Activated T-helper 1 cell treated with anti-CD3 and anti-CD28 coated beads, Interleukin-12 subunit alpha, Interleukin-12 subunit beta, Interleukin-2, Interleukin-4 antibody, amounts not matched to agents 30 ng/mL and 10 ng/mL and 1 ng/mL, durations not matched to agents 14 hours and 24 hours and 36 hours (primary cell): ENCODE data around the gene PDE8B. TPM values are rescaled to one million over a fixed set of nuclear protein-coding genes. Genes with fewer than 3 reads are reported as not detected.
A peak's percentile ranks its signal among the peaks of the same experiment; 100 is the strongest.

Experiments used
- DNase-seq: peaks from one replicate; pipeline ENCODE4 v3.0.0; 2021; ENCODE audit warnings: low spot score
- H3K27ac Mint-ChIP-seq: one replicate; pipeline ENCODE4 v1.8.0; 2021; ENCODE audit warnings: mild to moderate bottlenecking, mixed read lengths
- H3K27me3 Mint-ChIP-seq: one replicate; pipeline ENCODE4 v1.8.0; 2022; ENCODE audit warnings: mild to moderate bottlenecking, moderate library complexity, mixed read lengths; ENCODE audit not compliant: insufficient read depth
- H3K36me3 Mint-ChIP-seq: one replicate; pipeline ENCODE4 v1.8.0; 2021; ENCODE audit warnings: low read depth, mixed read lengths
- H3K4me1 Mint-ChIP-seq: one replicate; pipeline ENCODE4 v1.8.0; 2021; ENCODE audit warnings: low read depth, mixed read lengths
- H3K4me3 Mint-ChIP-seq: one replicate; pipeline ENCODE4 v1.8.0; 2021; ENCODE audit warnings: mild to moderate bottlenecking, moderate library complexity, mixed read lengths
- H3K9me3 Mint-ChIP-seq: one replicate; pipeline ENCODE4 v1.8.0; 2021; ENCODE audit warnings: mixed read lengths
- intact Hi-C: fragments of 100-400 bp; cut with micrococcal nuclease; formaldehyde crosslinking; loops from one replicate; pipeline ENCODE4 v1.15.1; 2024
- total RNA-seq: library from RNA; stranded (reverse); gene quantifications from 2 replicates; pipeline ENCODE4 v1.2.3, GENCODE V29; 2022

Gene PDE8B, protein sequence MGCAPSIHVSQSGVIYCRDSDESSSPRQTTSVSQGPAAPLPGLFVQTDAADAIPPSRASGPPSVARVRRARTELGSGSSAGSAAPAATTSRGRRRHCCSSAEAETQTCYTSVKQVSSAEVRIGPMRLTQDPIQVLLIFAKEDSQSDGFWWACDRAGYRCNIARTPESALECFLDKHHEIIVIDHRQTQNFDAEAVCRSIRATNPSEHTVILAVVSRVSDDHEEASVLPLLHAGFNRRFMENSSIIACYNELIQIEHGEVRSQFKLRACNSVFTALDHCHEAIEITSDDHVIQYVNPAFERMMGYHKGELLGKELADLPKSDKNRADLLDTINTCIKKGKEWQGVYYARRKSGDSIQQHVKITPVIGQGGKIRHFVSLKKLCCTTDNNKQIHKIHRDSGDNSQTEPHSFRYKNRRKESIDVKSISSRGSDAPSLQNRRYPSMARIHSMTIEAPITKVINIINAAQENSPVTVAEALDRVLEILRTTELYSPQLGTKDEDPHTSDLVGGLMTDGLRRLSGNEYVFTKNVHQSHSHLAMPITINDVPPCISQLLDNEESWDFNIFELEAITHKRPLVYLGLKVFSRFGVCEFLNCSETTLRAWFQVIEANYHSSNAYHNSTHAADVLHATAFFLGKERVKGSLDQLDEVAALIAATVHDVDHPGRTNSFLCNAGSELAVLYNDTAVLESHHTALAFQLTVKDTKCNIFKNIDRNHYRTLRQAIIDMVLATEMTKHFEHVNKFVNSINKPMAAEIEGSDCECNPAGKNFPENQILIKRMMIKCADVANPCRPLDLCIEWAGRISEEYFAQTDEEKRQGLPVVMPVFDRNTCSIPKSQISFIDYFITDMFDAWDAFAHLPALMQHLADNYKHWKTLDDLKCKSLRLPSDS
- 0.07 and 0.16 TPM in 2 replicates for total RNA-seq

- Mint-ChIP-seq H3K4me1 (peaks cover 6% of the 10 kb centered on the region), H3K27me3 (peaks cover 58% of the 10 kb centered on the region), H3K27ac (no peak within 1 kb of the TSS), H3K36me3 (peaks cover 7% of the 10 kb centered on the region), H3K4me3 (peak within 1 kb of the TSS; percentile 83), H3K9me3 (no peaks in the 10 kb centered on the region)
- intact Hi-C loops, result no loop called here
- no peak for DNase-seq
Observed at GRCh38 chr5:77210091-77210963, at the start of gene PDE8B. Gene PDE8B (plus strand): TSS chr5:77210680. CDS start chr5:77210926, 246 bp downstream.

GRCh38 chr5:77163453-77163852, 47.0 kb upstream of the PDE8B start:
- Mint-ChIP-seq H3K4me1 (no peaks in the 10 kb centered on the region), H3K4me3 (no peak overlapping the region), H3K27me3 (peaks cover 2% of the 10 kb centered on the region), H3K36me3 (no peaks in the 10 kb centered on the region), H3K27ac (no peak overlapping the region), H3K9me3 (no peaks in the 10 kb centered on the region)
- intact Hi-C loops, result no loop called here
- no peak for DNase-seq

DNA sequence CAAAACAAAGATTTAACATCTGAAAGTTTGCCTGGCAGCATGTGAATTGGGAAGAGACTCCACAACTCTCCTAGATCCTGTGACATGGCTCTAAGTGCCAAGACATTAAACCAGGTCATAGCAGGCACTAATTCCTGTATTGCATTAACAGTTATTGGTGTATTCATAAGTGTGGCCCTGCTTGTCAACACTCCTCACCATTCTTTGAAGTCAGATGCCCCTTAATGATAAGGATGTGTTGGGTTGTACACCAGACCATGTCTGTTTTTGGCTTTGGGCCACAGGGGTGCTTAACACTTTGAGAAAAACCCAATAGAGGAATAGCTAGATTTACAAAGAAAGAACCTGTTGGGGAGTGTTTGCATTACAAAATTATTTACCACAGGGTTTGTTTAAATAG, 43.4 kb upstream of the PDE8B start:
- Mint-ChIP-seq H3K27ac (no peak overlapping the region), H3K9me3 (no peaks in the 10 kb centered on the region), H3K4me1 (no peaks in the 10 kb centered on the region), H3K4me3 (no peak overlapping the region), H3K27me3 (peaks cover 6% of the 10 kb centered on the region), H3K36me3 (no peaks in the 10 kb centered on the region)
- intact Hi-C loops, result no loop called here
- DNase-seq, result no peak

DNA sequence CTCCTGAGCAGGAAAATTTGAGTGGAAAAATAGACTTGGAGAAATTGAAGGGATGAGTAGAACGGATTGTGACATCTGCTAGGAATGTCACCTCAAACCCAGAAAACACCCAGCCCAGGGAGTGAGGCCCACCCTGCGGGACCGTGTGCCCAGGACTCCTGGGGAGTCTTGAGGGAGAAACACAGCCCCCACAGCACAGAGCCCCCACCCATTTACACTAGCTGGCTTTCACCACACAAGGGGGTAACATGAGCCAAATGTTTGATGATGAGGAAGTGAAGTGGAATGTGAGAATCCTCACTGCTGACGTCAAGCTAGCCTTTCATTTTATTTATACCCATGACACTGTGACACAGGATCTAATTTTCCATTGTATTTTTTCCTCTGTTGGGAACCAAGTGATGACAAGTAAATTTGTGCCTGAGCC, 42.8 kb upstream of the PDE8B start:
- intact Hi-C loops, result no loop called here
- H3K27me3 Mint-ChIP-seq, result peaks cover 10% of the 10 kb centered on the region
- no peak overlapping the region for H3K27ac Mint-ChIP-seq
- no peaks in the 10 kb centered on the region for H3K4me1 Mint-ChIP-seq
- no peaks in the 10 kb centered on the region for H3K9me3 Mint-ChIP-seq
- no peaks in the 10 kb centered on the region for H3K36me3 Mint-ChIP-seq
- no peak overlapping the region for H3K4me3 Mint-ChIP-seq
- DNase-seq, result no peak

DNA sequence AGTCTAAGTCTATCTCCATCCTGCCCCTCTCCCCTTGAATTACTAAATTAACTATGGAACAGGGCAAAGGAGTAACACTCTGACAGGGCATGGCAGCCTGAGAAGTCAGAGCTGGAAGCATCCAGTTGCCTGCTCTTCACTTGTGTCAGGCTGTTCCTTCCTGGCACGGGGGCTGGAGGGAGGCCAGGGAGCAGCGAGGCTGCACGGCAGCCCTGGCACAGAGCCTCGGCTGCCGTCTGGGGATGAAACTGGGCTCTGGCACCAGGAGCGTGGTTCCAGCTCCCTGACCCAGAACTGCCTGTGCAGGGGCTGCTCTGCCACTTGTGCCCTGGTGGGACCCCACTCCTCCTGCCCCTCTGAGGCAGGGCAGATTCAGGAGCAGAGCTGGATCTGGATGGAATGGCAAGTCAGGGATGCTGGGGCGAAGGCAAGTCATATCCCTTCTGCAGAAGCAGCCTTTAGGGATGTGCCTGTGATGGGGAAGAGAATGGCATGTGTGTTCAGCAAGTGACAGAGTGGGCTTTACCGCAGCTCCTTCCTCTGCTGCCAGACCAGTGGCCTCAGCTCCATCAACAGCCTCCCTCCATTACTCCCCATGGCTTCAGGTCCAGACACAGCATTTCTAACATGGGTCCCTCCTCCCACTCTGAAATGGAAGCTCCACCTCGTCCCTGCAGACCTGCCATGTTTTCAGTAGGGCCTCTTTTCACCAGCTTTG, 42.2 kb upstream of the PDE8B start:
- Mint-ChIP-seq H3K9me3 (no peaks in the 10 kb centered on the region), H3K36me3 (no peaks in the 10 kb centered on the region), H3K27ac (no peak overlapping the region), H3K27me3 (peaks cover 10% of the 10 kb centered on the region), H3K4me1 (no peaks in the 10 kb centered on the region), H3K4me3 (no peak overlapping the region)
- DNase-seq, result no peak
- intact Hi-C loops, result no loop called here

GRCh38 chr5:77168879-77169244, 41.6 kb upstream of the PDE8B start:
- H3K9me3 Mint-ChIP-seq, result no peaks in the 10 kb centered on the region

DNA sequence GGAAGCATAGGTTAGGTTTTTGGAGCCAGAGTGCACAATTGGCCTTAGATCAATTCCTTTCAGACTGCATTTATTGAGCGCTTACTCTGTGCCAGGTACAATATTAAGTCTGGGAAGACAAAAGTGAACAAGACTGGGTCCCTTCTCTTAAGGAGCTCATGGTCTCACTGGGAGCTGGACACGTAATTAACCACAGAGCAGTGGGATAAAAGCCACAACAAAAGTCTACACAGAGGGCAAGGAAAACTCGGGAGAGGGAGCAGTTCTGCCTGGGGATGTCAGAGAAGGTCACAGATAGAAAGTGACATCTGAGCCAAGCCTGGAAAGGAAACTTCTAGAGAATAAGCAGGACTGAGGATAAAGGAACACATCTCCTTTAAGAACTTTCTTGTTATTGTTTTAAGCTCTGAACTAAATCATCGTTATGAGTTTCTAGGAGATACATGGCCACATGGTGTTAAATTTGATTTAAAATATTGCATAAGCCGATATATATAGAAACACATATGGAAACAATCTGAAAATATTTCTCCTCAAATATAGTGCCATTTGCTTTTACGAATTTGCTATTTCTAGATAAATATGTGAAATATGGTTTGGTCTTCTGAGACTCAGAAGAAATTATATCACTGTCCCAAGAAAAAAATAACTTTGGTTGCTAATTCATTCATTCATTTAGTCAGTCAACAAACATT, 40.1 kb upstream of the PDE8B start:
- Mint-ChIP-seq H3K27ac (no peak overlapping the region), H3K4me3 (no peak overlapping the region), H3K4me1 (no peaks in the 10 kb centered on the region), H3K9me3 (no peaks in the 10 kb centered on the region), H3K27me3 (peaks cover 10% of the 10 kb centered on the region), H3K36me3 (no peaks in the 10 kb centered on the region)
- DNase-seq, result no peak
- intact Hi-C loops, result no loop called here

More at GRCh38 chr5:77168879-77169244, 41.6 kb upstream of the PDE8B start:
- intact Hi-C loops, result no loop called here
- Mint-ChIP-seq H3K4me3 (no peak overlapping the region), H3K27ac (no peak overlapping the region), H3K36me3 (no peaks in the 10 kb centered on the region), H3K27me3 (peaks cover 10% of the 10 kb centered on the region), H3K4me1 (no peaks in the 10 kb centered on the region)
- DNase-seq, result no peak

GRCh38 chr5:77171141-77171910, 39.2 kb upstream of the PDE8B start:
- intact Hi-C loops, result no loop called here
- Mint-ChIP-seq H3K4me1 (no peaks in the 10 kb centered on the region), H3K27ac (no peak overlapping the region), H3K36me3 (no peaks in the 10 kb centered on the region), H3K9me3 (no peaks in the 10 kb centered on the region), H3K27me3 (peaks cover 10% of the 10 kb centered on the region), H3K4me3 (no peak overlapping the region)
- no peak for DNase-seq

DNA sequence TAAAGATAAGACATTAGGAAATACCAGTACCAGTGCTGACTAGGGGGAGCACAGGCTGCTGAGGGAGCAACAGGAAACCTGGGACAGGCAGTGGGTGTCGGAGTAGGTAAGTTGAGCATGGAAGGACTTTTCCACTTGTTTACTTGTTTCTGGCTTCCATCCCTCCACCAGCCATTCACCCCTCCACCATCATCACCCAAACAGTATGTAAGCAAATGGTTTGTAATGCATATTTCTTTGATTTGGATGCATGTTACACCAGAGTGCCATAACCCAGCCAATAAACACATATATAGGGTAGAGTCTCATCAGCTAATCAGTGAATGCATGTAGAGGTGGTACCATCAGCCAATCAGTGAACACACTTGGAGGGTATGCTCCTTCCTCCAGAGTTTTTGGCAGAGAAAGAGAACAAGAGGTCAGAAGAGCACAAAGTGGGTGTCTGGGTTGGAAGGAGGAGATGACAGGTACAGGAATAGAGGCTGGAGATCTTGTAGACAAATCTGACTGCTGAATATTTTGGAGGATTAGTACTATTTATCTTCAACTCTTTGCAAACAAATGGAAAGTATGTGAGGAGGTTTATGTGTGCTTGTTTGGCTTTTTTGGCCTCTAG, 37.7 kb upstream of the PDE8B start:
- H3K9me3 Mint-ChIP-seq, result no peaks in the 10 kb centered on the region
- H3K27ac Mint-ChIP-seq, result no peak overlapping the region
- intact Hi-C loops, result no loop called here
- H3K36me3 Mint-ChIP-seq, result no peaks in the 10 kb centered on the region
- H3K4me1 Mint-ChIP-seq, result no peaks in the 10 kb centered on the region
- no peak overlapping the region for H3K4me3 Mint-ChIP-seq
- H3K27me3 Mint-ChIP-seq, result peaks cover 10% of the 10 kb centered on the region
- DNase-seq, result no peak

GRCh38 chr5:77174526-77174925, 36.0 kb upstream of the PDE8B start:
- intact Hi-C loops, result no loop called here
- peaks cover 22% of the 10 kb centered on the region for H3K27me3 Mint-ChIP-seq
- no peak for DNase-seq
- H3K36me3 Mint-ChIP-seq, result no peaks in the 10 kb centered on the region
- no peaks in the 10 kb centered on the region for H3K4me1 Mint-ChIP-seq
- H3K27ac Mint-ChIP-seq, result no peak overlapping the region
- H3K9me3 Mint-ChIP-seq, result no peaks in the 10 kb centered on the region
- H3K4me3 Mint-ChIP-seq, result no peak overlapping the region

DNA sequence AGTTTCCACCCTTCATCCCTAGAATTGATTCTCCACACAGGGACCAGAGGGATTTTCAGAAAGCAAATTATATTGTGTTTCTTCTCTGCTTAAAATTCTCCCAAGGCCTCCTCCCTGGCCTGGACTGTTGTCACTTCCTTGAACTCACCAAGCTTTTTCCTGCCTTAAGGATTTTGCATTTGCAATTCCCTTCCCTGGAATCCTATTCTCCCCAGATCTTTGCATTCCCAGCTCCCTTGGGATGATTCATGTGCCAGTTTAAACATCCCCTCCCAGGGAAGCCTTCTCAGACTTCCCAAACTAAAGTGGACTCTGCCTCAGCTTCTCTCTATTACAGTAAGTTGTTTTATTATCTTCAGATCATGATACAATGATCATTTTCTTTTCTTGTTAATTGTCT, 35.2 kb upstream of the PDE8B start:
- Mint-ChIP-seq H3K27me3 (peaks cover 26% of the 10 kb centered on the region), H3K4me1 (no peaks in the 10 kb centered on the region), H3K9me3 (no peaks in the 10 kb centered on the region), H3K4me3 (no peak overlapping the region), H3K27ac (no peak overlapping the region), H3K36me3 (no peaks in the 10 kb centered on the region)
- no peak for DNase-seq
- intact Hi-C loops, result no loop called here
